Measurements from ENCODE around the gene RBBP8NL.
"Not testable (repeated sequence)": the region's sequence is repeated elsewhere in the genome, so short reads cannot be mapped to it uniquely, and the experiment has no call there.

The RBBP8NL gene

DNA sequence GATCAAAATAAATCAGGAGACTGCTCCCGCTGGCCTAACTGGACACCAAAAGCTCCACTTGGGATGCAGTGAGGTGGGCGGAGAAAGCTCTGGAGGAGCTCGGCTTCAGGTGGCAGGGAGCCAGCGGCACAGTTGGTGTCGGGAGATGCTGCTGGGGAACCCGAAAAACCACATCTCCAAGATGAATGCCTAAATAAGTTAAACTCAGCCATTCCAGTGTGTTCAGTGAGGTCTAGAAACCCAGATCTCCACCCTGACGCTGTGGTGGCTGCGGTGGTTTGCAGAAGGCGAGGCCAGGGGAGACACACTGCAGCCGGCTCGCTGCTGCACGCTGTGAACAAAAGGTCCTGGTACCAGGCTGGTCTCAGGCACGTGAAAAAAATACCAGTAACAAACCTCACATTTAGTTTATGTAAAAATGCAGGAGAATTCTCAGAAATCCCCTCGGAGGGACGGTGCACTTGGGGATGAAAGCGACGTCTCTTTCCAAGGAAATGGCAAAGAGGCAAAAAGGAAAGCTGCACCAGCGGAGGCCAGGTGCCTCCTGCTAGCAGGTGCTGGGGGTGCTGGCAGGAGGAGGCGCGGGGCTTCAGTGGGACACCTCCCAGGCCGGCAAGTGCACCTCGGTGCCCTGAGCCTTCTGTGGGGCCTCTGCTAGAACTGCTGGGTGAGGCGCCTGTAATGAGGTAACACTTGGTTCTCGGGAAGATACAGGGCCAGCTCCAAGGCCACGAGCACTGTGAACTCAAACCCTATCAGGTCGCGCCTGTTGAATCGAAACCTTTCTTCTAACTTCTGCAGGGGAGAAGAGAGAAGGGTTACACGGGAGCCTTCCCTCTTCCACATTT is 36.8 kb downstream of the RBBP8NL start:
- DNase-seq, result no peak

DNA sequence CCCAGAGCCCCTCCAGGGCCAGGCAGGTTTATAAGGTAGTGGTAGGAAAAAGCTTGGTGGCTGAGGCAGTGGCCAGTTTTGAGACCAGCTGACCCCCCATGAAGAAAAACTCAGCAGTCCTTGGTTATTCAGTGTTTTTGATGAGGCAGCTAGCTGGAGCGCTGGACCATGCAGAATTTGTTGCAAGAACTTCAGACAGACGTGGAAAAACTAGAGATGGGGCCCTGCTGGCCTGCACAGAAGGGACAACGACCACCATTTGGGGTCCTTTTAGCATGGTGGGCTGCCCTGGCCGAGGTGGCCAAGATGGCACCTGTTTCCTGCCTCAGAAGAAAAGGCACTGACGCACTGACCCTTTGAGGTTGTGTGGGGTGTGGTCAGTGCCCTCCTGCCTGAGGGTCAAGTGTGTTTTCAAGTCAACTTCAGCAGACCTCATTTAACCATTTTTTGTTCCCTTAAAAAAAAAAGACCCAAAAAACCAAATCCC is 37.7 kb downstream of the RBBP8NL start:
- DNase-seq, result no peak

DNA sequence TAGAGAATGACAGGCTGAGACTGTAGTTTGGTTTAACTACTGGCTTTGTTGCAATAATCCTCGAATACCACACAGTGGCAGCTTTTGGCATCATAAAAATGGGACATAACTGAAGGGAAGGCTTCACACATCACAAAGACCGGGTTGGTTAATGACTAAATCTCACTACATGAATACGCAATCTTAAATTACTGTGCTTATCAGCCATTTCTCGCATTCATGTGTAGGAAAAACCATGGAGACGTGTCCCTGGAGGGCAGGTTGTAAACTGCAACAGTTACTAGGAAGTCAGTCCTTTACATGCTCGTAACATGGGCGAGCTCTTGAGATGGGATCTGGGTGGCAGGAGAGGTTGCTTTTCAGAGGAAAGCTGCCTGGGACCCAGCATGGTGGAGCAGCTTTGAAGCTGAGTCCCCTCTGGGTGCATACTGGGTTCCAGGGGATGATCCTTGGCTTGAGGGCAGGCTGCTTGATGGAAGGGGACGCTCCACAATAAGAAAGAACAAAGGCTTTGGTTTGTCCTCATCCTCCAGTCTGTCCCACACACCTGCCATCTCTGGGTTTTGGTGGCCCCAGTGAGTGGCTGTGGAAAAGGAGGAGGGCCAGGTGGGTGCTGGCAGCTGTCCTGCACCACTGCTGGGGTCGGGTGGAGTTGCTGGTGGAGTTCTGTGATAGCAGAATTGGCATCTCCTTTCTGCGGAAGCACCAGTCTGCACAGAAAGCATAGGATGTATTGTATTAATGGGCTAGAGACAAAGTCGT is 38.3 kb downstream of the RBBP8NL start:
- no peak for DNase-seq

DNA sequence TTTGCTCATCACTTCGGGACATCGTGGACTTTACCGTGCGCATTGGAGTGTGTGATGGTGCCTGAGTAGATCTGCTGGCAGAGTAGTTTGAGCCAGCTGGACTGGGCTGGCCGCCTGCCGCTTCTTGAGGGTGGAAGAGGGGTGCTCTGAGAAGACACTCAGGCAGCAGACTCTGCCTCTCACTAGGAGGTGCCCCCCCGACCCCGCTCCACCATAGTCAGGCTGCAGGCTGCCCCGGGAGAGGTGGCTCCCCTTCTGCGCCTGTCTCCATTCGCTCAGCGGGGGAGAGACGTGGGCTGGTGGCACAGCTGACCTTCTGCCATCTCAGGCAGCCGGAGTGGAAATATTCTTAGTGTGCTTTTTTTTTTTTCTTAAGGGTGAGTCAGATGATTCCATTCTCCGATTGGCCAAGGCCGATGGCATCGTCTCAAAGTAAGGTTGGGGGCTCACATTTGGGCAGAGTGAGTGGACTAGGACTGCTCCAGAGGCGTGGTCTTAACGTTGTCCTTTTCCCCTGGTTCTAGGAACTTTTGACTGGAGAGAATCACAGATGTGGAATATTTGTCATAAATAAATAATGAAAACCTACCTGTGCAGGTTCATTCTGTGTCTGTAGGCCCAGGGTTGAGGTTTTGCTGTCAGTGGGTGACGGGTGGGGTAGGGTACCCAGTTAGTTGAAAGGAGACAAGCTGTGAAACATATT is 39.3 kb downstream of the RBBP8NL start:
- DNase-seq, result no peak

DNA sequence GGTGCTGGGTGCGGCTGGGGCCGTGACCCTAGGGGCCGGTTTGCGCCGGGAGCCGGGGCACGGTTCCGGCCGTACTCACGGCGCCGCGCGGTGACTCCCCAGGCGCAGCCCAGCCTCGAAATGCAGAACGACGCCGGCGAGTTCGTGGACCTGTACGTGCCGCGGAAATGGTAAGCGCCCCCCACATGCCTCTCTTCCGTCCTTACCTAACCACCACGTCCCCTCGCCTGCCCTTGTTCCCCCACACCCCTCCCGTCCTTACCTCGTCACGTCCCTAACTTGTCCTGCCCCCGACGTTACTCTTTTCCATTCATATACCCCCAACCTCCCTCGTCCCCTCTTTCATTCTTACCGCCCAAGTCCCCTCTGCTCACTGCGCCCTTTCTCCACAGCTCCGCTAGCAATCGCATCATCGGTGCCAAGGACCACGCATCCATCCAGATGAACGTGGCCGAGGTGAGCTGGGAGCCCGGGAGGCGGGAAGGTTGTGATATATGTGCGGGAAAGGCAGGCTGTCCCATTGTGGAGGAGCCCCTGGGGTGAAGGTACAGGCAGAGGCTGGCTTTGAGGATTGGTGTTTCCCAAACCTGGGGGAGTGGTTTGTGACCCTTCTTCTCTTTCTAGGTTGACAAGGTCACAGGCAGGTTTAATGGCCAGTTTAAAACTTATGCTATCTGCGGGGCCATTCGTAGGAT is 40.0 kb downstream of the RBBP8NL start:
- no peak for DNase-seq

DNA sequence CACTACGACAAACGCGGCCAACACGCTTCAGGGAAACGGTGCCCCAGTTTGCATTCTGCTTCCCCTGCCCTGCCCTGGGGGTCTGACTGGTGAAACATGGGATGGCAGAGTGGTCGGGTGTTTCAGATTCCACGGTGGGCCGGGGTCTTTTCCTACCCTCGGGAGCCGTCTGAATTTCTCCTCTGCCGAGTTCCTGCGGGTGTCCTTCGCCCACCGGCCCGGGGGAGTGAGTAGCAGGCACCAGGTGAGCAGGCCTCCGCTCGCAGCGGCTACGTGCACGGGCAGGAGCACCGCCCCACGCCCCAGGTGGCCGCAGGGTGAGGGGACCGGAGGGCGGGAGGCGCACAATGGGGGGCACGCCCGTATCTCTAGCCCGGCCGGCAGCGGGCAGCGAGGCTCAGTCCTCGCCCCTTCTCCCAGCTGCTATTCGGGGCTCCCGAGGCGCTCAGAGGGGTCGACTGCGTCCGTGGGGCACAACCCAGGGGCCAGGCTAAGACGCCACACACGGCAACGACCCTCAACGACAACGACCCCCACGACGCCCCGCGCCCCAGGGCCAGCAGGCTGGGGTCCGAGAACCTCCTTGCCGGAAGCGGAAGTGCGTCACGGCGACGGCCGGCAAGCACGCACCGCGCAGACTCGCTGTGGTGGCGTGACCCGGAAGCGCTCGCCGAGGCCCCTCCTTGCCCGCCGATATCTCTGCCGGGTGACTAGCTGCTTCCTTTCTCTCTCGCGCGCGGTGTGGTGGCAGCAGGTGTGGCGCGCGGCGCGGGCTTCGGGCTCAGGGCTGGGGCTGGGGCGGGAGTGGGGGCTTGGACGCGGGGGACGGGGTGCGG is 40.7 kb downstream of the RBBP8NL start, which contains the start of gene RPS21:
Gene RPS21 (plus strand): TSS at position 721 of the 836 bp plus-strand sequence. CDS start 236 bp downstream, outside the sequence.
- DNase-seq, result peak; percentile 44

DNA sequence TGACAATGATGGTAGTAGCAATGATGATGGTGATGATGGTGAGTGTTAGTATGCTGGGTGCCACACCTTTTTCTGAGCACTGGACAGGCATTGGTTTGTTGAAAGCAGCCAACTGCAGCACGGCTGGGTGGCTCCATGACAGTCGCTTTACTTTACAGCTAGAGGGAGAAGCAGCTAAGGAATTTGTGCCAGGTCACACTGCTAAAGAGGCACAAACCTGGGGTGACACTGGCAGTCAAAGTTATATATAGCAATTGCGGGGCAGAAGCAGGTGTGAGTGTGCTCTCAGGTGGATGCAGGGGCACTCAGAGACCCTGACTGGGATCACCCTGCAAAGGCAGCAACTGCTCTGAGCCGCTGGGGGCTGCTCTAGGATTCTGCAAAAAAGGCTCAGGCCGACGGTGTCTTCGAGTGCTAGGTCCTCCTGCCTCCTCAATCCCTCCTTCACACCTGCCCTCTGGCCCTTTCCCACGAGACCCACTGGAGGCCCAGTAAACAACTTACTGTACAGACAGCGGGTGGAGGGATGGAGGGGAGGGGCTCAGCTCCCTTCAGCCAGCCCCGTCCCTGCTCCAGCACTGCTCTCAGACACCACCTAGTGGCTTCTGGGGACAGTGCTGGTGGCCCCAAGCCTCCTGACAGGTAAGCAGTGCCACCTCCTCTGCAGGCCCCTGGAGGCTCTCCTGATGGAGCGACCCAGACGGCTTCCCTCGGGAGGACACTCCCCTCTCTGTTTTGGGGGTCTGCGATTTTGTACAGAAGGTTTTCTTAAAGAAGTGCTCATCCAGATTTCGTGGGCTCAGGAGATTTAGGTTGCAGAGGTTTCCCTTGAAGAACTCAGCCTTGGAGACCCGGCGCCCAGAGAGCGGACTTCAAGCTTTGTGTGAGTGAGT is 44.8 kb downstream of the RBBP8NL start:
- DNase-seq, result peak; percentile 12

DNA sequence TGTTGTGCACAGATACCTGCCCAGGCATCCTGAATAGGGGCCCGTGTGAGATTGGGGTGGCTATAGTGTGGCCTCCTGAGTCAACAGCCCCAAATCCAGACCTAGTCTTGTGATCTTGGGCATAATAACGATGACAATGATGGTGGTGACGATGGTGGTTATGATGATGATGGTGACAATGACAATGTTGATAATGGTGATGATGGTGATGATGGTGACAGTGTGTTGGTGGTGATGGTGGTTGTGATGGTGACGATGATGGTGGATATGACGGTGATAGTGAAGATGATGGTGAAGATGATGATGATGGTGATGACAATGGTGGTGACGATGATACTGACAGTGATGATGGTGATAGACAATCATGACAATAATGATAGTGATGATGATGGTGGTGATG is 45.5 kb downstream of the RBBP8NL start:
- DNase-seq, result no peak

DNA sequence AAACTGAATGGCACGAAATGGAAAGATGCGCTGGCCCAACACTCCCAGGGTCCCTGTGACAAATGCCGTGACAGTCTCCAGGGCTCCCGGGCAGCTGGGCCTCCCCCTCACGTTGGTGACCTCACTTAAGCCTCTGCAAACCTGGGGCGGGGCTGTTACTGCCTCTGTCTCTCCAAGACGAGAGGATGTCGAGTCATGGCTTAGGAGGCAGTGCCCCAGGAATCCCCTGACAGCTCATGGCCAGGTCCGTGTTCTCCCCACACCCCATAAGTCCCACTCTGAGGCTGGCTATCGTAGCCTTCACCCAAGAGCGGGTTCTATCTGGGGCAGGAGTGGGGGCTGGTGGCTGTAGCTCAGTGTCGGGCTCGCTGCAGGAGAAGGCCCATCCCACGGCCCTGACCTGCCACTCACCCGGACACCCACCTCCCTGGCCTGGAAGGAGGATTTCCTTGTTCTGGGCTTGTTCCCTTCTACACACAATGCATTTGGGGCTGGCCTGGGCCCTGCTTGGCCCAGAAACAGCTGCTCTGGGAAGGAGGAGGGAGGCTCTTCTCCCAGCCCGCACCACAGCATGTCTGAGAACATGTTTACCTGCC is 46.0 kb downstream of the RBBP8NL start:
- DNase-seq, result no peak

DNA sequence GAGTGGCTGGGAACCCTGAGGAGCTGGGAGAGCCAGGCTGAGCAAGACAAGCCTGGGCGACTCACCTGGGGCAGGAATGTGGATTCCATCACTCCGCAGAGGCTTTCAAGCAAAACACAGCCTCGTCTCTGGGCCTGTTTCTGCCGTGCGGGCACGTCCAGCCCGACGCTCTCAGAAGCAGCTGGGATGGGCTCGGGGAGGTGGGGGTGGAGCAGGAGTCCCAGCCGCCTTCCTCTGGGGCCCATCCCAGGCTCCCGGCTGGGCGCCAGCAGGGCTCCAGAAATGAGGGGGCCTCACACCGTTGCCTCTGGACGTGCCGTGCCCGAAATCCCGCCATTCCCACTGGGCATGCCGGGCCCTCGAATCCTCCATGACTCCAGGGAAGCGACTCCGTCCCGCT is 49.1 kb downstream of the RBBP8NL start:
- DNase-seq, result no peak

DNA sequence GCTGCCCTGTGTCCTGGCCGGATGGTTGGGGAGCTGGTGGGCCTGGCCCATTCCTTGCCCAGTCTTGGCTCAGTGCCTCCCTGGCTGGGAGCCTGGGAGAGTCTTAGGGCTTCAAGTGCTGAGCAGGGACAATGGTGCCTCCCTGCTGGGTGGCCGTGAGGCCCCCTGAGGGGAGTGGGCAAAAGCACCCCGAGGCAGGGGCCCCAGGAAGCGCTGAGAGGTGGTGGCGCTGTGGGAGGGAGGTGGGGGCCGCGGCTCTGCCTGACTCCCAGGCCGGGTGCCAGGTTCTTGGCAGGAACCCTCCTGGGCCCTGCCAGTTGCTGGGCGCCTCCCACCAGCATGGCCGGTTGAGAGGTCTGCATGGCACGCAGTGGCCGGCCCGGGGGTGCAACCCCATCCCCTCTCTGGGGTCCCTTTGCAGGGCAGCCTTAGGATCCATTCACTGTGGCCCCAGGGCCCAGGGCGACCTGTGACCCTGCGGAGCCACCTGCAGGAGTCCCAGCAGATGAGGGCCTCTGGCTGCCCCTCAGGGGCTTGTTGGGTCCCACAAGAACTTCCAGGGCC is 49.6 kb downstream of the RBBP8NL start:
- no peak for DNase-seq

DNA sequence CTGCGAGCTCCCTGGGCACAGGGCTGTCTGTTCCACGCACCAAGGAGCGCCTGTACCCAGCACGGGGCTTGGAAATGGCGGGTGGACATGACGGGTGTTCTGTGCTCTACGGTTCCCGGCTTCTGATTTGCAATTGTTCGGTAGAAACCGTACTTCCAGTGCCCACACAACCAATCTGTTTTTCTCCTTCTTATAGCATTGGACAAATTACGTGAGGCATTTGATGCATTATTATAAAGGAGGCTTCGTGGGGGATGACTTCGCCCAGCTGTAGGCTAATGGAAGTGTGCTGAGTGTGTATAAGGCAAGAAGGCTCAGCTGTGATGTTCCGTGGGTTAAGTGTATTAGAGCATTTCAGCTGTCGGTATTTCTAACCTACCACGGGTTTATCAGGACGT is 50.3 kb downstream of the RBBP8NL start:
- no peak for DNase-seq

DNA sequence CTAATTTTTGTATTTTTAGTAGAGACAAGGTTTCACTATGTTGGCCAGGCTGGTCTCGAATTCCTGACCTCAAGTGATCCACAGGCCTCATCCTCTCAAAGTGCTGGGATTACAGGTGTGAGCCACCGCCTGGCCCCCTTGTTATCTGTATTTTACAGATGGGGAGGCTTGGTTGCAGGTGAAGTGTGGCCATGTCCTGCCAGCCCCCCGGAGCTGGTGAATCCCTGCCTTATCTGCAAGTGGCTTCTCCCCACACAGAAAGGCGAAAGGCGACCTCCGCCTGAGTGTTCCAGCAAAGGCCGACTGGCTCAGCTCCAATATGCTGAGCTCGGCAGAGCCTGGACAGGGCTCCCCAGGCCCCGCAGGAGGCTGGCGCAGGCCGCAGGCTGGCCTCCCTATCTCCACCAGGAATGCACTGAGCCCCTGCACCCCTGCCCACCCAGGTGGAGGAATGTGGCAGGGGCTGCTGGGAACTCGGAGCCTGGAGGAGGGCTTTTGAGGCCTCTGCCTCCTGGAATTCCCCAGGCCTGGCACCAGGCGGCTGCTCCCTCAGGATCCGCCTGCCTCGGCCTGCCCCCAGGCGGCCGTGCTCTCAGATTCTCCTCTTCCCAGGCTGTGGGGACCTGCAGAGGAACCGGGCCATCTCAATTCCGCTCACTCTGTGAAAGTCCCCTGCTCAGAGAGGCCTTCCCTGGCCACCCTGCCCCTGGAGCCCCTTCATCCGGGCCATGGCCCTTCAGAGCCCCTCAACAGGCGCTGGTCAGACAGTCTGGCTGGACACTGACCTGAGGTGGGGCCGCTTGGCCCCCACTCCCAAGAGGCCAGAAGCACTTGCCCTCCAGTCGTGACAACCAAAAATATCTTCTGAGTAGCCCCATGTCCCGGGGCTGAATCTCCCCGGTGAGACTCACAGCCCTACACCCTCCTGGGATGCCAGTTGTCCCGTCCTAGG is 51.0 kb downstream of the RBBP8NL start:
- DNase-seq, result no peak

DNA sequence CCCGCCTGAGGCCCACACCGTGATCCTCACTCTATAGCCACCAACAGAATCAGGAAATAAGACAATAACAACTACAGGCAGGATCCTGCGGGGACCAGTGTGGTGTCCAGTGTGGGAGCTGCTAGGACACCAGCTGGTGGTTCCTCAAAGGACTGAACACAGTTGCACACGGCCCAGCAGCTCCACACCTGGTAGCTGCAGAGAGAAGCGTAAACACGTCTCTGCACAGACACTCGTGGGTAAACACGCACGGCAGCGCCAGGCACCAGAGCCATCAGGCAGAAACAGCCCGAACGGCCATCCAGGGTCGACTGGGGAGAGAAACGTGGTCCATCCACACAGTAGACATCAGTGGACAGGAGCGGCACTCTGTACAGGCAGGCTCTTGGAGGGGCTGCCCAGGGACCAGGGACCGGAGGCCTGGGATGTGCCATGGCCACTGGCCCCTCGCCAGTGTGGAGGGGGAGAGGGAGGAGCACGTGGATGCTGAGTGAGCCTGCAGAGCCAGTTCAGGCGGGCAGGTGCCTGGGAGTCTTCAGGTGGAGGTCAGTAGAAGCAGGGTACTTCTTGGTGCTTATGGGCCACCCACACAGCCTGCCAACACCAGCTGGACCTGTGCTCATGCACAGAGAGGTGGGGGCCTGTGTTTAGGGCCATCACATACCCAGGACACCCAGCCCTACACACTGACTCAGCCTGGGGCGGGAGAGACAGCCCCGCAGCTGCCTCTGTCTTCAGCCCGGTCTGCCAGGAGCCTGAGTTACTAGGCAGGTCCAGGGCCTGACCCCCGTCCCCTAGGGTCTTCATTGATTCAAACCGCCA is 52.8 kb downstream of the RBBP8NL start:
- no peak for DNase-seq

DNA sequence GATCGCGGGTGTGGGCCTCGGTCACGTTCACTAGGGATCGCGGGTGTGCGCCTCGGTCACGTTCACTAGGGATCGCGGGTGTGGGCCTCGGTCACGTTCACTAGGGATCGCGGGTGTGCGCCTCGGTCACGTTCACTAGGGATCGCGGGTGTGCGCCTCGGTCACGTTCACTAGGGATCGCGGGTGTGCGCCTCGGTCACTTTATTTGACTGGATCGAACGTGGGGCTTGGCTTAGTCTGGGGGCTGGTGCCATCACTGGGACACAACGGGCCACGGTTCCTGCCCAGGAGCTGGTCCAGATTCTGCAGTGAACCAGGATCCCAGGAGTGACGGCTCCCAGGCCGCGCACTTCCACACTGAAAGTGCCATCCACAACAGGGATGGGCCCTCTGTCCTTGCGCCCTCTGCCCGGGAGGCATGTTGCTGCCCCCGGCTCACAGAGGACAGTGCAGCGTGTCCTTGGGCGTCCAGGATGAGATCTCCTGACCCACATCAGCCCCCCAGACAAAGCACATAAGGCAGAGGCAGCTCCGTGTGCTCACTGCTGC is 53.6 kb downstream of the RBBP8NL start:
- DNase-seq, result not testable (repeated sequence)

DNA sequence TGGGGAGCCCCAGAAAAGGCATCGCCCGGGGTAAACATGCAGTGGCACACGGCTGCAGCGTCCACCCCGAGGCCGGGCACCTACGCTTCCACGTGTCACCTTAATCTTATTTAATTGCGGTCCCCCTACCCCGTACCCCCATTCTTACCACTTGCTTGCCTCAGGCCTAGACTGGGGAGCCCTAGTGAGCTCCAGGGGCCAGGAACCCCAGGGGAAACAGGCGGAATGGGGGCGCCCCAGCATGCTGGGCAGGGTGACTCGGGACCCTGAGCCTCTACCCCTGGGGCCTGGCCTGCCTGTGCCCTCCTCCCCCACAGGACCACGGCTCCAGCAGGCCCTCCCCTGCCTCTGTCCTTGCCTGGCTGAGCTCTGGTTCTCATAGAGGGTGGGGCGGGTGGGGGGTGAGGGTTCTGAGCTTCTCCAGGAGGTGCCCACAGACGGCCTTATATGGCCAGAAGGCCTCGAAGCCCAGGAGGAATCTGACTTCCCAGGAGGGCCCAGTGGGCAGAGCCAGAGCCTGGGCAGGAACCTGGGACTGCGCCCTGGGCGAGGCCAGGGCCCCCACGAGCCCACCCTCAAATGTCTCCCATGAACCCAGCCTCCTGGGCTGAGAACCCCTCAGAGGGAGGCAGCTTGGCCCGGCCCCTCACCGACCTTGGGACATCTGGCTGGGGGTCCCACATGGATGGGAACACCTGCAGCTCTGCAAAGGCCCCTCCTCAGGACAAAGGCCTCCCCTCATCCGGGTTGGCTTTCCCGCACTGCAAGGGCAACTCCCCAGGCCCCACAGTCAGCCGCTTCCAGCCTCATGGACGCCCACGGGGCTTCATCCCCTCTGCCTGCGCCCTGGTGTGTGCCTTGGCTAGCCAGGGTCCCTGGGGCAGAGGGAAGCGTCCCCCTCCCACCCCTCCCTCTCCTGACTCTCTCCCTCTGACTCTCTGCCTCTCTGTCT is 55.0 kb downstream of the RBBP8NL start:
- DNase-seq, result no peak
